Stomach (tissue), 4 donors: ENCODE data around the gene TMEM205.

Source experiments
- CTCF ChIP-seq, 7 experiments: fragments of 450-650 bp in 4 of 7; fragments of 200-600 bp in 3 of 7; sonication (generic) in 3 of 7; IDR thresholded peaks; one replicate each; pipeline ENCODE4 v1.5.1; 2016 to 2019; ENCODE audit warnings: antibody characterized with exemption in 7 of 7, control low read depth in 2 of 7, mild to moderate bottlenecking in 1 of 7
- POLR2A ChIP-seq, 4 donors: fragments of 450-650 bp; IDR thresholded peaks; one replicate each; pipeline ENCODE4 v1.6.1; 2016; ENCODE audit warnings: antibody characterized with exemption in 4 of 4, control low read depth in 2 of 4, mild to moderate bottlenecking in 1 of 4, moderate library complexity in 1 of 4

- TF ChIP-seq POLR2A (IDR thresholded peaks at IDR 0.05) (no peak), CTCF (IDR thresholded peaks at IDR 0.05) (no peak)
Measured at GRCh38 chr19:11345122-11345803, 805 bp downstream of the TMEM205 start.
